ENCODE measurements around the gene ELOF1.
"Not testable (repeated sequence)": the region's sequence is repeated elsewhere in the genome, so short reads cannot be mapped to it uniquely, and the experiment has no call there.

The ELOF1 gene

DNA sequence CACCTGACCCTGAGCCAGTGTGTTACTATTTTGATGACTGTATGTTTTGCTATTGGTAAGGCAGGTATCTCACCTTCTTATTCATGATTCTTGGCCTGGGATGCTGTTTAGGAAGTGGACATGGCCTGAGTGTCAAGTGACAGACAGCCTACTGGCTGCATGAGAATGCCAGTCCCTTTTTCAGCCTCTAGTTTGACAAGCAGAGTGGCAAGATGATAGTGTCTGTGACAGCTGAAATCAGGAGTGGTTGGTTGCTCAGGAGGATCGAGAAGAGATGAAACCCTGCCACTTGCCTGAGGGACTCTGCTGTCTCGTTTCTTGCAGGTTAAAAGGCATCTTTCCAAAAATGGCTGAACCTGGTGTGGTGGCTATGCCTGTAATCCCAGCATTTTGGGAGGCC, 7.1 kb upstream of the ELOF1 start:
- no peak for DNase-seq

DNA sequence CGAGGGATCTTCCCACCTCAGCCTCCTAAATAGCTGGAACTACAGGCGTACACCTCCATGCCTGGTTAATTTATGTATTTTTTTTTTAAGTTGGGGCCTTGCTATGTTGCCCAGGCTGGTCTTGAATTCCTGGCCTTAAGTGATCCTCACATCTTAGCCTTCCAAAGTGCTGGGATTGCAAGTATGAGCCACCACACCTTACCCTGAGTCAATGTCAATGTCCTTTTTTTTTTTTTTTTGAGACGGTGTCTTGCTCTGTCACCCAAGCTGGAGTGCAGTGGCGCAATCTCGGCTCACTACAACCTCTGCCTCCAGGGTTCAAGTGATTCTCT, 6.6 kb upstream of the ELOF1 start:
- DNase-seq = not testable (repeated sequence)

DNA sequence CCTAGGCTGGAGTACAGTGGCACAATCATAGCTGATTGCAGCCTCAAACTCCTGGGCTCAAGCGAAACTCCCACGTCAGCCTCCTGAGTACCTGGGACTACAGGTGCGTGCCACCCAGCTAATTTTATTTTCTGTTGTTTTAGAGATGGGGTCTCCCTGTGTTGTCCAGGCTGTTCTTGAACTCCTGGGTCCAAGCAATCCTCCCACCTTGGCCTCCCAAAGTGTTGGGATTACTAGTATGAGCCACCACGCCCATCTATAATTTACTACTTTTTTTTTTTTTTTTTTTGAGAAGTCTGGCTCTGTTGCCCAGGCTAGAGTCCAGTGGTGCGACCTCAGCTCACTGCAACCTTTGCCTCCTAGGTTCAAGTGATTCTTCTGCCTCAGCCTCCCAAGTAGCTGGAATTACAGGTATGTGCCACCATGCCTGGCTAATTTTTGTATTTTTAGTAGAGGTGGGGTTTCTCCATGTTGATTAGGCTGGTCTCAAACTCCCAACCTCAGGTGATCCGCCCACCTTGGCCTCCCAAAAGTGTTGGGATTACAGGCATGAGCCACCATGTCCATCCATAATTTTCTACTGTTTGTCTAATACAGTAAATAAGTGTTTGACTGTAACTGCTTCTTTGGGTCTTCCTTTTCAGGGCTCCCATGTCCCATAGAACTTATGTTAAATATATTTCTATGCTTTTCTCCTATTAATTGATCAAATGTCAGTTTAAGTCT, 5.2 kb upstream of the ELOF1 start:
- not testable (repeated sequence) for DNase-seq

GRCh38 chr19:11563532-11563931, 4.5 kb upstream of the ELOF1 start:
- DNase-seq = no peak

GRCh38 chr19:11560404-11561051, 1.5 kb upstream of the ELOF1 start:
- DNase-seq = peak; percentile 89

DNA sequence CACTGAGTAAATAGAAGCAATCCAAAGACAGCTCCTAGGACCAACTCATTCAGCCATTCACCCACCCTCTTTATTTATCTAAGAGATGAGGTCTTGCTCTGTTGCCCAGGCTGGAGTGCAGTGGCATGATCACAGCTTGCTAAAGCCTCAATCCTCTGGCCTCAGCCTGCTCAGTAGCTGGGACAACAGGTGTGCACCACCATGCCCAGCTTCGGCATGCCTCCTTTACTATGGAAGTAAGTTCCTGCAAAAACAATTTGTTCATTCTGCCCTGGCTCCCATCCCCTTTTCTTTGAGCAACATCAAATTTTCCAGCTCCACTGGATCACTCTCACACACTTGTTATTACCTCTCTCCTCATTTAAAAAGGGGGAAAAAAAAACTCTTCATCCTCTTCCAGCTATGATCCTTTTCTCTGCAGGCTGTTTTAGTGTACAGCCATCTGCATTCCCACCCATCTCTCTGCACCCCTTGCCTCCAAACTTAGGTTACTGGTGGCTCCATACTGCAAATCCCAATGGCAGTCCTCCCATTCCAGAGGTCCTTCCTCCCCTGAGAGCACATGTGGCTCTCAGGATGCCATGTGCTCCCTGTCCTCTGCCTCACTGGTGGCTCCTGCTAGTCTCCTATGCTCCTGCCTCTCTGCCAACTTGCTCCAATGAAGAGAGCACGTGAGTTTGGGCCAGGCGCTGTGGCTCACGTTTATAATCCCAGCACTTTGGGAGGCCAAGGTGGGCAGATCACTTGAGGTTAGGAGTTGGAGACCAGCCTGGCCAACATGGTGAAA, 2.2 kb downstream of the ELOF1 start:
- DNase-seq = no peak

GRCh38 chr19:11555246-11555645, 3.8 kb downstream of the ELOF1 start:
- no peak for DNase-seq

DNA sequence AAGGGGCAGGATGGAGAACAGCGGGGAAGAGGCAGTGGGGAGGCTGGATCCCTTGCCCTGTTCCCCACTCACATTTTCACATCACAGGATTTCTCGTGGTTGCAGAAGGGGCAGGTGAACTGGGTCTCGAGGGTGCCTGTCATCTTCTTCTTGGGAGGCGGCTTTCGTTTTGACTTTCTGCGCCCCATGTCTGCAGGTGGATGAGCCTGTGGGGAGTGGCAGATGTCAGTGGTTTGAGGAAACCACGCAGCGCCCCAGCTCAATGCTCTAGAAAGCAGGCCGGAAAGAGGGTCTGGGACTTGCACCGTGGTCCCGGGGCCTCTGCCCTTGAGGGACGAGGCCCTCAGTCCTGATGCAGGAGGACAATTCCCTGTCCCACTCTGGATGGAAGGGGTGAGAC, 4.9 kb downstream of the ELOF1 start:
- DNase-seq = peak; percentile 46

DNA sequence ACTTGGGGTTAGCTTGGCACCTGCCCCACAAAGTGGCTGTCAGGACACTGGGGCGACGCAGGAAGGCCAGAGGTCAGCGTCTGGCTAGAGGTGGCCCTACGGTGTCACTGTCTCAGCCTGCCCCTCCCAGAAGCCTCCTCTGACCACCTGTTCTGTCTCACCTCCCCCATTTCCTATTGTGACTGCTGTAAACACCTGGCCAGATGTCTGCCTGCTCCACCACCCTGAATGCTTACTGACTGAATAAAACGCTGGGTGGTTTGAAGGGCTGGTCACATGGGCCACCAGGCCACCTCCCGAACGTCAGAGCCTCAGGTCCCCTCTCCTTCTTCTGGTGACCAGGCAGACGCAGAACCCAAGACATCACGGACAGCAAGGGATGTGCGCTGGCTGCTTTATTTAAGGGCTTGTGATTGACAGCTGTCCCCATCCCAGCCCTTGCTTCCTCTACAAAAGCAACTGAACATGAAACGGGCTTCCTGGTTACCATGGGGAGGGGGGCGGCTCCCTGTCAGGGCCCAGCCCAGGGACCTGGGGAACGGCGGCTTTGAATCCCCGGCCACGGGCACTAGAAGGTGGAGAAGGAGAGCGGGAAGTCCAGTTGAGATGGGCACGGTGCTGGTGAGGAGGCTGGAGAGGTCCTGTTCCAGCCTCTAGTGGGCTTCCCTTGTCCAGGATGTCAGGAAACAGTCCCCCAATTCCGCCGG, 6.2 kb downstream of the ELOF1 start:
- DNase-seq = no peak

DNA sequence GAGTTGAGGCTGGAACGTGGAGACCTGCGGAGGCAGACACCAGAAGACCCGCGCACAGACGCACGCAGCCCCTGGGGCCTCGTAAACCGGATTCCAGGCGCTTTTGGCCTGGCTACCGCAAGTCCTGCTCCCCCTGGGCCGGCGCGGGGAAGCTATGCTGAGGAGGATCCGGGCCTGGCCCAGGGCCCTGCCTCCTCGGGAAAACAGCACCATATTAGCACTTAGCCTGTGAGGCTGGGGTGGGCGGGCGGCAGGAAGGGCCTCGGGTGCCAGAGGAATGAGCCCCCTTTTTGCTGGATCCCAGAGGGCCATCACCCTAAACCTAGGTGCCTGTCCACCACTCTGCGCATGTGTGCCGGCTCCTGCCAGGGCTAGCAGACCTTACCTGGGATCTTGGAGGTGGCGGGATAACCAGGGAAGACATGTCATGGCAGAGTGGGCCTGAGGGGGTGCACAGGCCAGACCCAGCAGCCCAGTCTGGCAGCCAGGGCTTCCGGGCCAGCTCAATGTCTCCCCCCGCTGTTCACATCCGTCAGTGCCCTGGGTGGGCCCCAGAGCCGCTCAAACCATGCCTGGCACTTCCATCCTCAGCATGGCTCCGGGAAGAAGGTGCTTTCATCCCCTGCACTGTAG, 7.3 kb downstream of the ELOF1 start:
- DNase-seq = no peak

- no peak for DNase-seq
Observed at GRCh38 chr19:11550265-11550664, 8.8 kb downstream of the ELOF1 start.

DNA sequence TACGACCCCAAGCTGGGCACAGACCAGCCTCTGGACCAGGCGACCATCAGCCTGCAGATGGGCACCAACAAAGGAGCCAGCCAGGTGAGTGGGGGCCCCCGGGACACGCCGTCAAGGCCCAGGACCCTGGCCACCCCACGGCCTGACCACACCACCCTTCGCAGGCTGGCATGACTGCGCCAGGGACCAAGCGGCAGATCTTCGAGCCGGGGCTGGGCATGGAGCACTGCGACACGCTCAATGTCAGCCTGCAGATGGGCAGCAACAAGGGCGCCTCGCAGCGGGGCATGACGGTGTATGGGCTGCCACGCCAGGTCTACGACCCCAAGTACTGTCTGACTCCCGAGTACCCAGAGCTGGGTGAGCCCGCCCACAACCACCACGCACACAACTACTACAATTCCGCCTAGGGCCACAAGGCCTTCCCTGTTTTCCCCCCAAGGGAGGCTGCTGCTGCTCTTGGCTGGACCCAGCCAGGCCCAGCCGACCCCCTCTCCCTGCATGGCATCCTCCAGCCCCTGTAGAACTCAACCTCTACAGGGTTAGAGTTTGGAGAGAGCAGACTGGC, 9.6 kb downstream of the ELOF1 start:
- no peak for DNase-seq

GRCh38 chr19:11547929-11548700, 10.9 kb downstream of the ELOF1 start:
- no peak for DNase-seq

- DNase-seq = no peak
Observed at GRCh38 chr19:11541238-11541637, 17.8 kb downstream of the ELOF1 start.

DNA sequence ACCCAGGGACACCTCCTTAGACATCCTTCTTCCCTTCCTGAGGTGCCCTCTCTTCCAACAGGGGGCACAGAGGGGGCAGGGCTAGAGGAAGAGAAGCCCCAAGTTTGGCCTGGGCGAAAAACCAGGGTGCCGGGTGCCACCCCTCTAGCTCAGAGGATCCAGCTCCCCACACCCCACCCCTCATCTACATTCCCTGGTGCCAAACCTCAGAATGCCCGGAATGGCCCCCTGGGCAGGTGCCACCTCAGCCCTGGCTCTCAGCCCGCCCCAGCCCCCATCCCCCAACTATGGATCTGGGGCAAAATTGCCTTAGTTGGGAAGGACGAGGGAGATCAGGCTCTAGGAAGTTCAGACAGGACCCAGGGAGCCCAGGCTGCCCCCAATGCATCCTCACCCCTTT, 18.4 kb downstream of the ELOF1 start:
- DNase-seq = no peak

GRCh38 chr19:11539495-11540365, 19.3 kb downstream of the ELOF1 start:
- no peak for DNase-seq

DNA sequence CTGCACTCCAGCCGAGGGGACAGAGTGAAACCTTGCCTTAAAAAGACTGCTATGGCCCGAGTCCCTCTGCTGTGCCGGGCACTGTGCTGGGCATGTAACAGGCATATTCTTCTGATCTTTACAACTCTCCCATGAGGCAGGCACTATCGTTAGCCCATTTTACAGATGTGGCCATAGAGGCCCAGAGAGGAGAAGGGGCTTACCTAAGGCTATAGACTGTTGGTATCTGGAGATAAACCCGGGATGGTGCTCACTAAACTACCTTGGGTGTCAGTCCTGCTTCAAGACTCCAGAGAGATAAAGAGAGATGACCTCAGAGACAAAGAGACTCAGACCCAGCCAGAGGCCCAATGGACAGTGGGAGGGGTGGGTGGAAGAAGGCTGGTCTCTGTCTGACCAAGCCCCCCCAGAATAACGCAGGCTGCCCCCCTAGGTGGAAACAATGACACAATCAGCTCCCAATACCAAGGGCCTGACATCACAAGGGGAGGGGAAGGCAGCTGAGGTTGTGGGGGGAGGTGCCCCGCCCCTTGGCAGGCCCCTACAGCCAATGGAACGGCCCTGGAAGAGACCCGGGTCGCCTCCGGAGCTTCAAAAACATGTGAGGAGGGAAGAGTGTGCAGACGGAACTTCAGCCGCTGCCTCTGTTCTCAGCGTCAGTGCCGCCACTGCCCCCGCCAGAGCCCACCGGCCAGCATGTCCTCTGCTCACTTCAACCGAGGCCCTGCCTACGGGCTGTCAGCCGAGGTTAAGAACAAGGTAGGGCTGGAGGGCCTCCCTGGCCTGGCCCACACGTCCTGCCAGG, 20.6 kb downstream of the ELOF1 start, which contains the start of gene CNN1:
CNN1 (plus strand) TSS at position 620 of the 805 bp plus-strand sequence; CDS start at position 697, 77 bp downstream.
- DNase-seq = no peak

GRCh38 chr19:11535792-11536595, 23.0 kb downstream of the ELOF1 start:
- peak; percentile 89 for DNase-seq

GRCh38 chr19:11534948-11535347, 24.1 kb downstream of the ELOF1 start:
- no peak for DNase-seq
